ENCODE data around the gene NOL7.

DNA sequence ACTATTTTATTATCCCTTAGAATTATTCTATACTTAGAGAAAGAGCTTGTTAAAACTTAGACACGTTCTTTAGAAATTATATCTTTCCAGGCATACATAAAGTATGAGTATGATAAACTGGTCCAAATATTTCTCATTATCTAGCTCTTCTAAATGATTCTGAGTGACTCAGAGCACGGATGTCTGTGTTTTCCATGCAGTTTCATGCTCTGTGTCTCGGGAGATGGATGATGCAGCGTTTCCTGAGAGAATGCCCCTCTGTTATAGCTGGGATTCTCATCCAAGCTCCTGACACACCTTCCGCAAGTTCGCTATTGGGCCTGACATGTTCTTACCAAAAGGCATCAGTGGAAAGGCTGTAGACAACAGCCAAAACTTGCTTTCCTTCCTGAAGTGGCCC, 21.4 kb upstream of the NOL7 start:
- TF ChIP-seq EZH2 (IDR thresholded peaks at IDR 0.05; ENCODE audit: low read depth, low read length, severe bottlenecking) (no peak), POLR2A (IDR thresholded peaks at IDR 0.05; ENCODE audit: control extremely low read depth in 1 of 2, low read depth in 2 of 2, low read length in 2 of 2) (no peak), RFX5 (IDR thresholded peaks at IDR 0.05; ENCODE audit: borderline replicate concordance, low read depth, low read length) (no peak), POLR2AphosphoS5 (IDR thresholded peaks at IDR 0.05; ENCODE audit: low read depth, low read length) (no peak)
- TF ChIP-seq, protein P1, sequence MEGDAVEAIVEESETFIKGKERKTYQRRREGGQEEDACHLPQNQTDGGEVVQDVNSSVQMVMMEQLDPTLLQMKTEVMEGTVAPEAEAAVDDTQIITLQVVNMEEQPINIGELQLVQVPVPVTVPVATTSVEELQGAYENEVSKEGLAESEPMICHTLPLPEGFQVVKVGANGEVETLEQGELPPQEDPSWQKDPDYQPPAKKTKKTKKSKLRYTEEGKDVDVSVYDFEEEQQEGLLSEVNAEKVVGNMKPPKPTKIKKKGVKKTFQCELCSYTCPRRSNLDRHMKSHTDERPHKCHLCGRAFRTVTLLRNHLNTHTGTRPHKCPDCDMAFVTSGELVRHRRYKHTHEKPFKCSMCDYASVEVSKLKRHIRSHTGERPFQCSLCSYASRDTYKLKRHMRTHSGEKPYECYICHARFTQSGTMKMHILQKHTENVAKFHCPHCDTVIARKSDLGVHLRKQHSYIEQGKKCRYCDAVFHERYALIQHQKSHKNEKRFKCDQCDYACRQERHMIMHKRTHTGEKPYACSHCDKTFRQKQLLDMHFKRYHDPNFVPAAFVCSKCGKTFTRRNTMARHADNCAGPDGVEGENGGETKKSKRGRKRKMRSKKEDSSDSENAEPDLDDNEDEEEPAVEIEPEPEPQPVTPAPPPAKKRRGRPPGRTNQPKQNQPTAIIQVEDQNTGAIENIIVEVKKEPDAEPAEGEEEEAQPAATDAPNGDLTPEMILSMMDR (IDR thresholded peaks at IDR 0.05; ENCODE audit: control extremely low read depth in 1 of 3, insufficient read depth in 1 of 3, low read depth in 1 of 3, low read length in 3 of 3) = no peak
